SK-N-SH (cell line): ENCODE results near the gene CNP.

Experiments used
- MXI1 ChIP-seq: IDR thresholded peaks from 2 replicates; pipeline ENCODE4 v1.6.1; 2012; ENCODE audit warnings: mild to moderate bottlenecking, low read depth, low read length, improper control_type of control experiment
- POLR2AphosphoS5 ChIP-seq: IDR thresholded peaks from 2 replicates; pipeline ENCODE4 v1.6.1; 2012; ENCODE audit warnings: low read depth, low read length
- RFX5 ChIP-seq: IDR thresholded peaks from 2 replicates; pipeline ENCODE4 v1.6.1; 2012; ENCODE audit warnings: mild to moderate bottlenecking, improper control_type of control experiment, low read length
- SIN3A ChIP-seq: IDR thresholded peaks from 2 replicates; pipeline ENCODE4 v1.6.1; 2012; ENCODE audit warnings: low read depth, mild to moderate bottlenecking, low read length, moderate library complexity, borderline replicate concordance
- TEAD4 ChIP-seq: IDR thresholded peaks from 2 replicates; pipeline ENCODE4 v1.4.0; 2012; ENCODE audit warnings: mild to moderate bottlenecking, borderline replicate concordance; ENCODE audit not compliant: insufficient read depth
- TF ChIP-seq, protein P1 (sequence below): fragments of 200-600 bp; sonication (generic); IDR thresholded peaks from 2 replicates; pipeline ENCODE4 v1.6.1; 2017; ENCODE audit warnings: antibody characterized with exemption, mild to moderate bottlenecking, moderate library complexity
- TF ChIP-seq, protein P2 (sequence below): IDR thresholded peaks from 2 replicates; pipeline ENCODE4 v1.4.0; 2012; ENCODE audit warnings: low read depth
- TF ChIP-seq, protein P3 (sequence below): IDR thresholded peaks from 2 replicates; pipeline ENCODE4 v1.4.0; 2012; ENCODE audit warnings: low read depth, borderline replicate concordance
- TF ChIP-seq, protein P4 (sequence below): IDR thresholded peaks from 2 replicates; pipeline ENCODE4; 2012

DNA sequence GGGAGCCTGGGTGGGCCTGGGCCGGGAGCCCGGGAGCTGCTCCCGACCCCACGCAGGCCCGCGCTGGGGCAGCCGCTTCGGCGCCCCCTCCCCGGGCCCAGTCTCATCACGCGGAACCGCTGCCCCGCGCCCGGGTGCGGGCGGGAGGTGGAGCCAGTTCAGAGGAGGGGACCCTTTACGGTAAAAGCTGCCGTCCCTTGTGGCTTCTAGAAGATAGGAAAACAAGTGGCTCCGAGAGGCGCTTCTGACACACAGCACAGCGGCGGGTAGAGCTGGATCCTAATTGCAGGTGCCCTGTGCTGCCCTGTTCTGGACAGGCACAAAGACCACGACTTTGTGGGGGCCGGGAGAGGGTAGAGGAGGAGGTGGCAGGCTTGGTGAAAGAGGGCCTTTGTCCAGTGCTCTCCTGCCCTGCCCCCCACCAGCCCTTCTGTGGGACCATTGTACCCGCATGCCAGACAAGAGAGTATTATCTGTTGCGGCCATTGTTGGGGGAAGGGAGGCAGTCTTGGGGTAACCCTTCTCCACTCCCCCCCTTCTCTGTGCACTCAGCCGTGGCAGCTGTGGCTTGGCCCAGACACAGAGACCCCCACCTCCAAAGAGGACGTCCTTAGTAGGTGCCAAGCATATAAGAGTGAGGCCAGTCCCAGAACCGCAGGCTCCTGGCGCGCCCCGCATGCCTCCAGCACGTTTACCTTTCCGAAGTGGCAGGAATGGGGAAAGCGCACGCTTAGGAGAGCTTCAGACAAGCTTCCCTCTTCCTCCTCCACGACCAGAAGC, 736 bp downstream of the CNP start:
- TF ChIP-seq, protein P1, sequence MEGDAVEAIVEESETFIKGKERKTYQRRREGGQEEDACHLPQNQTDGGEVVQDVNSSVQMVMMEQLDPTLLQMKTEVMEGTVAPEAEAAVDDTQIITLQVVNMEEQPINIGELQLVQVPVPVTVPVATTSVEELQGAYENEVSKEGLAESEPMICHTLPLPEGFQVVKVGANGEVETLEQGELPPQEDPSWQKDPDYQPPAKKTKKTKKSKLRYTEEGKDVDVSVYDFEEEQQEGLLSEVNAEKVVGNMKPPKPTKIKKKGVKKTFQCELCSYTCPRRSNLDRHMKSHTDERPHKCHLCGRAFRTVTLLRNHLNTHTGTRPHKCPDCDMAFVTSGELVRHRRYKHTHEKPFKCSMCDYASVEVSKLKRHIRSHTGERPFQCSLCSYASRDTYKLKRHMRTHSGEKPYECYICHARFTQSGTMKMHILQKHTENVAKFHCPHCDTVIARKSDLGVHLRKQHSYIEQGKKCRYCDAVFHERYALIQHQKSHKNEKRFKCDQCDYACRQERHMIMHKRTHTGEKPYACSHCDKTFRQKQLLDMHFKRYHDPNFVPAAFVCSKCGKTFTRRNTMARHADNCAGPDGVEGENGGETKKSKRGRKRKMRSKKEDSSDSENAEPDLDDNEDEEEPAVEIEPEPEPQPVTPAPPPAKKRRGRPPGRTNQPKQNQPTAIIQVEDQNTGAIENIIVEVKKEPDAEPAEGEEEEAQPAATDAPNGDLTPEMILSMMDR = no peak
- TF ChIP-seq, protein P2, sequence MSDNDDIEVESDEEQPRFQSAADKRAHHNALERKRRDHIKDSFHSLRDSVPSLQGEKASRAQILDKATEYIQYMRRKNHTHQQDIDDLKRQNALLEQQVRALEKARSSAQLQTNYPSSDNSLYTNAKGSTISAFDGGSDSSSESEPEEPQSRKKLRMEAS = no peak
- TF ChIP-seq TEAD4 = no peak
- no peak; the same call in 1 of the 2 replicates for TF ChIP-seq MXI1
- TF ChIP-seq, protein P3, sequence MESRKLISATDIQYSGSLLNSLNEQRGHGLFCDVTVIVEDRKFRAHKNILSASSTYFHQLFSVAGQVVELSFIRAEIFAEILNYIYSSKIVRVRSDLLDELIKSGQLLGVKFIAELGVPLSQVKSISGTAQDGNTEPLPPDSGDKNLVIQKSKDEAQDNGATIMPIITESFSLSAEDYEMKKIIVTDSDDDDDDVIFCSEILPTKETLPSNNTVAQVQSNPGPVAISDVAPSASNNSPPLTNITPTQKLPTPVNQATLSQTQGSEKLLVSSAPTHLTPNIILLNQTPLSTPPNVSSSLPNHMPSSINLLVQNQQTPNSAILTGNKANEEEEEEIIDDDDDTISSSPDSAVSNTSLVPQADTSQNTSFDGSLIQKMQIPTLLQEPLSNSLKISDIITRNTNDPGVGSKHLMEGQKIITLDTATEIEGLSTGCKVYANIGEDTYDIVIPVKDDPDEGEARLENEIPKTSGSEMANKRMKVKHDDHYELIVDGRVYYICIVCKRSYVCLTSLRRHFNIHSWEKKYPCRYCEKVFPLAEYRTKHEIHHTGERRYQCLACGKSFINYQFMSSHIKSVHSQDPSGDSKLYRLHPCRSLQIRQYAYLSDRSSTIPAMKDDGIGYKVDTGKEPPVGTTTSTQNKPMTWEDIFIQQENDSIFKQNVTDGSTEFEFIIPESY = no peak
- no peak for TF ChIP-seq POLR2AphosphoS5
- TF ChIP-seq, protein P4, sequence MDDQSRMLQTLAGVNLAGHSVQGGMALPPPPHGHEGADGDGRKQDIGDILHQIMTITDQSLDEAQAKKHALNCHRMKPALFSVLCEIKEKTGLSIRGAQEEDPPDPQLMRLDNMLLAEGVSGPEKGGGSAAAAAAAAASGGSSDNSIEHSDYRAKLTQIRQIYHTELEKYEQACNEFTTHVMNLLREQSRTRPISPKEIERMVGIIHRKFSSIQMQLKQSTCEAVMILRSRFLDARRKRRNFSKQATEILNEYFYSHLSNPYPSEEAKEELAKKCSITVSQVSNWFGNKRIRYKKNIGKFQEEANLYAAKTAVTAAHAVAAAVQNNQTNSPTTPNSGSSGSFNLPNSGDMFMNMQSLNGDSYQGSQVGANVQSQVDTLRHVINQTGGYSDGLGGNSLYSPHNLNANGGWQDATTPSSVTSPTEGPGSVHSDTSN = no peak
- TF ChIP-seq SIN3A = 0 out of 2 replicates have a peak, but pooled peaks have one; percentile 30
- no peak for TF ChIP-seq RFX5
